Loucy (cell line): ENCODE measurements around the gene EYA3.

Source experiments
- EZH2phosphoT487 ChIP-seq: fragments of 200-600 bp; IDR thresholded peaks from 2 replicates; pipeline ENCODE4 v1.6.1; 2018; ENCODE audit warnings: antibody characterized with exemption, mild to moderate bottlenecking, moderate library complexity, borderline replicate concordance
- TF ChIP-seq, protein P1 (sequence below): fragments of 200-600 bp; sonication (generic); conservative IDR thresholded peaks from 2 replicates; pipeline ENCODE4 v1.5.1; 2014; ENCODE audit warnings: mild to moderate bottlenecking, antibody characterized with exemption, low read length

DNA sequence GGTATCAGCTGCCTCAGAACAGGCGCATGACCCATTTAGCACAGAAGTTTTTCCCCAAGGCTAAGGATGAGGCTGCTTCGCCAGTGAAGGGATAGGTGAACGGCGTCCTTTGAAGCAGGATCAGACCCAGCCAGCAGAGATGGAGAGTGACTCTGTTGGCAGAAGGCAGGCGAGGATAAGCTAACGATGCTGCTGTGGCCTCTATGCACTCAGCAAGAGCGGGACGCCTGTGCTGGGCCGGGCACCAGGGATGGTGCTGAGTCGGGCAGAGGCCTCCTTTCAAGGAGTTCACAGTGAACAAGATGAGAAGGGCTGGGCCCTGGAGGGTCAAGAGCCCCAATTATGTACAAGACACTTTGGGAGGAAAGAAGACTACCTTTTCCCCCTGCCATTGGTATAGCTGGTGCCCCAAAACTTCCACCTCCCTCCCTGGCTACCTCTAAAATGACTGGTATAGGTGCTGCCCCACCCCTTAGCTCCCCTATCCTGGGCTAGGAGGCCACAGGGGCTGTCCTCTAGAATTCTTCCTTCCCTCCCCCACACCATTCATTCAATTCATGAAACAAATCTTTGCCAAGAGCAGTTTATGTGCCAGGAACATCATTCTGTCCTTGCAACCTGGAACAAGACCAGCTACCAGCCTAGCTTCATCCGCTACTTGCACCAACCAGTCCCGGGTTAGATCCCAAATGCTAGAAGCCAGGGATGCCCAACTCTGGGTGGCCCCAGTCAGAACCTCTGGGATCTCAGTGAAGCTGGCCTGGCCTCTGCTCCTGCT, 121.1 kb downstream of the EYA3 start:
- TF ChIP-seq, protein P1, sequence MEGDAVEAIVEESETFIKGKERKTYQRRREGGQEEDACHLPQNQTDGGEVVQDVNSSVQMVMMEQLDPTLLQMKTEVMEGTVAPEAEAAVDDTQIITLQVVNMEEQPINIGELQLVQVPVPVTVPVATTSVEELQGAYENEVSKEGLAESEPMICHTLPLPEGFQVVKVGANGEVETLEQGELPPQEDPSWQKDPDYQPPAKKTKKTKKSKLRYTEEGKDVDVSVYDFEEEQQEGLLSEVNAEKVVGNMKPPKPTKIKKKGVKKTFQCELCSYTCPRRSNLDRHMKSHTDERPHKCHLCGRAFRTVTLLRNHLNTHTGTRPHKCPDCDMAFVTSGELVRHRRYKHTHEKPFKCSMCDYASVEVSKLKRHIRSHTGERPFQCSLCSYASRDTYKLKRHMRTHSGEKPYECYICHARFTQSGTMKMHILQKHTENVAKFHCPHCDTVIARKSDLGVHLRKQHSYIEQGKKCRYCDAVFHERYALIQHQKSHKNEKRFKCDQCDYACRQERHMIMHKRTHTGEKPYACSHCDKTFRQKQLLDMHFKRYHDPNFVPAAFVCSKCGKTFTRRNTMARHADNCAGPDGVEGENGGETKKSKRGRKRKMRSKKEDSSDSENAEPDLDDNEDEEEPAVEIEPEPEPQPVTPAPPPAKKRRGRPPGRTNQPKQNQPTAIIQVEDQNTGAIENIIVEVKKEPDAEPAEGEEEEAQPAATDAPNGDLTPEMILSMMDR, result no peak
- no peak for TF ChIP-seq EZH2phosphoT487
